WTC11 (cell line): ENCODE data around the gene LRRC74B. TPM values are rescaled to one million over a fixed set of nuclear protein-coding genes. Genes with fewer than 3 reads are reported as not detected.

Source experiments
- ATAC-seq: fragments of 200-7000 bp; cut with Tn5 transposase; 2 replicates; pipeline ENCODE4 v1.10.0; 2021; ENCODE audit warnings: mild to moderate bottlenecking, moderate library complexity
- CTCF ChIA-PET: fragments of 300-600 bp; sonication (Branson Sonifier 250); formaldehyde crosslinking; loops from one replicate; lab custom pipeline; 2021; ENCODE audit warnings: antibody characterized with exemption; lab: Charles Lee
- POLR2A ChIA-PET: fragments of 350-600 bp; sonication (Branson Sonifier 250); formaldehyde crosslinking; loops from one replicate; lab custom pipeline; 2021; ENCODE audit warnings: antibody characterized with exemption; lab: Charles Lee
- DNase-seq: peaks from one replicate; pipeline ENCODE4 v3.0.0; 2021; ENCODE audit warnings: low spot score
- H3K27ac Mint-ChIP-seq: 2 replicates; pipeline ENCODE4 v1.8.0; 2021; ENCODE audit warnings: mixed read lengths
- H3K27me3 Mint-ChIP-seq: 2 replicates; pipeline ENCODE4 v1.8.0; 2021; ENCODE audit warnings: low read depth, mild to moderate bottlenecking, moderate library complexity, mixed read lengths
- H3K36me3 Mint-ChIP-seq: 2 replicates; pipeline ENCODE4 v1.8.0; 2021; ENCODE audit warnings: mixed read lengths
- H3K4me1 Mint-ChIP-seq: 2 replicates; pipeline ENCODE4 v1.8.0; 2022; ENCODE audit warnings: mixed read lengths
- H3K4me3 Mint-ChIP-seq: 2 replicates; pipeline ENCODE4 v1.8.0; 2021; ENCODE audit warnings: mild to moderate bottlenecking, moderate library complexity, mixed read lengths
- H3K9me3 Mint-ChIP-seq: 2 replicates; pipeline ENCODE4 v1.8.0; 2021; ENCODE audit warnings: mixed read lengths
- ARID4B ChIP-seq: sonication (generic); formaldehyde crosslinking; IDR thresholded peaks from 2 replicates; pipeline ENCODE4 v1.8.0; 2023; ENCODE audit warnings: missing genetic modification reagents, mild to moderate bottlenecking, borderline replicate concordance
- ATF2 ChIP-seq: sonication (generic); formaldehyde crosslinking; IDR thresholded peaks from 2 replicates; pipeline ENCODE4 v1.8.1; 2022; ENCODE audit warnings: low read depth, missing genetic modification reagents, borderline replicate concordance
- ATF3 ChIP-seq: sonication (generic); formaldehyde crosslinking; conservative IDR thresholded peaks from 2 replicates; pipeline ENCODE4 v1.8.1; 2022; ENCODE audit warnings: mild to moderate bottlenecking, missing genetic modification reagents
- E2F5 ChIP-seq: sonication (generic); formaldehyde crosslinking; IDR thresholded peaks from 2 replicates; pipeline ENCODE4 v1.8.1; 2022; ENCODE audit warnings: mild to moderate bottlenecking, moderate library complexity, missing genetic modification reagents
- GTF2I ChIP-seq: fragments of 250-450 bp; sonication (Bioruptor Pico); conservative IDR thresholded peaks from 2 replicates; pipeline ENCODE4 v1.4.0; 2021; ENCODE audit warnings: mild to moderate bottlenecking
- HMGXB4 ChIP-seq: sonication (generic); formaldehyde crosslinking; IDR thresholded peaks from 2 replicates; pipeline ENCODE4 v1.8.1; 2023; ENCODE audit warnings: mild to moderate bottlenecking, moderate library complexity, missing genetic modification reagents
- SOX15 ChIP-seq: fragments of 250-450 bp; sonication (Bioruptor Pico); IDR thresholded peaks from 2 replicates; pipeline ENCODE4 v1.9.0; 2021; ENCODE audit warnings: mild to moderate bottlenecking
- TEAD1 ChIP-seq: sonication (generic); formaldehyde crosslinking; IDR thresholded peaks from 2 replicates; pipeline ENCODE4 v1.8.0; 2022; ENCODE audit warnings: mild to moderate bottlenecking, missing genetic modification reagents
- ZNF317 ChIP-seq: sonication (generic); formaldehyde crosslinking; IDR thresholded peaks from 2 replicates; pipeline ENCODE4 v1.8.1; 2023; ENCODE audit warnings: low read depth, mild to moderate bottlenecking, moderate library complexity, missing genetic modification reagents, borderline replicate concordance
- total RNA-seq: library from RNA; stranded (reverse); gene quantifications from 3 replicates; pipeline ENCODE4 v1.2.3, GENCODE V29; 2021
- TF ChIP-seq, protein P1 (sequence below): fragments of 250-450 bp; sonication (Bioruptor Pico); conservative IDR thresholded peaks from 2 replicates; pipeline ENCODE4 v1.9.0; 2021; ENCODE audit warnings: mild to moderate bottlenecking
- TF ChIP-seq, protein P2 (sequence below): sonication (generic); formaldehyde crosslinking; IDR thresholded peaks from 2 replicates; pipeline ENCODE4 v1.8.0; 2022; ENCODE audit warnings: mild to moderate bottlenecking, missing genetic modification reagents
- TF ChIP-seq, protein P3 (sequence below): fragments of 250-450 bp; sonication (Bioruptor Pico); IDR thresholded peaks from 2 replicates; pipeline ENCODE4 v1.9.0; 2021; ENCODE audit warnings: moderate library complexity, mild to moderate bottlenecking, inconsistent platforms, borderline replicate concordance
- TF ChIP-seq, protein P4 (sequence below): sonication (generic); formaldehyde crosslinking; IDR thresholded peaks from 2 replicates; pipeline ENCODE4 v1.8.0; 2023; ENCODE audit warnings: mild to moderate bottlenecking, missing genetic modification reagents

LRRC74B gene
- total RNA-seq, 1 experiment from 2014 or later, result not detected

GRCh38 chr22:21080435-21081137 lies 34.8 kb downstream of the LRRC74B start:
- CTCF ChIA-PET, result no interaction called here
- Mint-ChIP-seq H3K27ac (no peak overlapping the region), H3K4me1 (no peaks in the 10 kb centered on the region), H3K9me3 (peaks cover 4% of the 10 kb centered on the region), H3K4me3 (no peak overlapping the region), H3K27me3 (no peaks in the 10 kb centered on the region), H3K36me3 (no peaks in the 10 kb centered on the region)
- ATAC-seq (no peak), DNase-seq (no peak)
- POLR2A ChIA-PET, result interaction anchor here (0.7 kb wide), 1 partner anchor 14 kb away, joined by 8 read pairs; no protein-coding TSS in a partner anchor
- TF ChIP-seq, protein P1, sequence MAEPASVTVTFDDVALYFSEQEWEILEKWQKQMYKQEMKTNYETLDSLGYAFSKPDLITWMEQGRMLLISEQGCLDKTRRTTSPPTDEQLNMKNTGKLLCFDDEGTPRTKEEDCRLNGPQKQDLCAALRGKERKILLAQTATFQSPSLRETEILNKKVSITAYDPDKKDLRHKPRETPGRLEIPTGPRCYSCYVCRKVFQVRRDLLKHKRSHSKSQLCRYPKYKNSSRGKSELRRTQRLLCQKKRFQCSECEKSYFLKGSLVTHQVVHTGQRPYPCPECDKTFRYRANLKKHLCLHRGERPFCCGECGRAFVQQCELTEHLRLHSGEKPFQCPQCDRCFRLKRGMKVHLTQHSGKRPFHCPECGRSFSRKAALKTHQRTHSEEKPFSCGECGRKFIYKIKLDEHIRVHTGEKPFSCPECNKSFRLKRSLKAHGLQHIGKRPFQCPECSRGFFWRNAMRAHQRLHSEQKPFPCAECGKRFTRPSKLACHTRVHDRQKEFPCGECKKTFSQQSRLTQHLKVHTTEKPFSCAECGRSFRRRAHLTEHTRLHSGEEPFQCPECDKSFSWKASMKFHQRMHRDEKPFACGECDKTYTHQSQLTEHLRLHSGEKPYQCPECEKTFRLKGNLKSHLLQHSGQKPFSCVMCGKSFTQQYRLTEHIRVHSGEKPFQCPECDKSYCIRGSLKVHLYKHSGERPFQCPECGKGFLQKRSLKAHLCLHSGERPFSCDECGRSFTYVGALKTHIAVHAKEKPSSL (CRISPR knock-in tag), result no peak
- TF ChIP-seq, protein P2, sequence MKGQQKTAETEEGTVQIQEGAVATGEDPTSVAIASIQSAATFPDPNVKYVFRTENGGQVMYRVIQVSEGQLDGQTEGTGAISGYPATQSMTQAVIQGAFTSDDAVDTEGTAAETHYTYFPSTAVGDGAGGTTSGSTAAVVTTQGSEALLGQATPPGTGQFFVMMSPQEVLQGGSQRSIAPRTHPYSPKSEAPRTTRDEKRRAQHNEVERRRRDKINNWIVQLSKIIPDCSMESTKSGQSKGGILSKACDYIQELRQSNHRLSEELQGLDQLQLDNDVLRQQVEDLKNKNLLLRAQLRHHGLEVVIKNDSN, result no peak
- TF ChIP-seq ZNF317 (CRISPR knock-in tag) (no peak), E2F5 (CRISPR knock-in tag) (no peak), SOX15 (CRISPR knock-in tag) (no peak)

DNA sequence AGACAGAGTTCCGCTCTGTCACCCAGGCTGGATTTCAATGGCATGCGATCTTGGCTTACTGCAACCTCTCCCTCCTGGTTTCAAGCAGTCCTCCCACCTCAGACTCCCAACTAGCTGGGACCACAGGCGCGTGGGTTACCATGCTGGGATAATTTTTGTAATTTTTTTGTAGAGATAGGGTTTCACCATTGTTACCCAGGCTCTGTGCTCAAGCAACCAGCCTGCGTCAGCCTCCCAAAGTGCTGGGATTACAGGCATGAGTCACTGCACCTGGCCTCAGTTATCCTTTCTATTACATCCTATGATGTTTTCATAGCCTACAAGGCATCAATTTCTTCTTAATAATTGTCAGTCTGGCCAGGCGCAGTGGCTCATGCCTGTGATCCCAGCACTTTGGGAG lies 36.5 kb downstream of the LRRC74B start:
- H3K27ac Mint-ChIP-seq, result no peak overlapping the region
- no peak for ATAC-seq
- DNase-seq, result no peak
- H3K4me3 Mint-ChIP-seq, result no peak overlapping the region
- no peaks in the 10 kb centered on the region for H3K27me3 Mint-ChIP-seq
- peaks cover 4% of the 10 kb centered on the region for H3K9me3 Mint-ChIP-seq
- H3K4me1 Mint-ChIP-seq, result no peaks in the 10 kb centered on the region
- POLR2A ChIA-PET, result no interaction called here
- TF ChIP-seq GTF2I, result no peak
- TF ChIP-seq TEAD1 (CRISPR knock-in tag), result no peak
- TF ChIP-seq, all 79 proteins: peak for 0
- CTCF ChIA-PET, result interaction anchor here (2.2 kb wide), 1 partner anchor 21 kb away, joined by 7 read pairs; no protein-coding TSS in a partner anchor
- H3K36me3 Mint-ChIP-seq, result no peaks in the 10 kb centered on the region

GRCh38 chr22:21087119-21087518 lies 41.4 kb downstream of the LRRC74B start:
- CTCF ChIA-PET, result no interaction called here
- no peaks in the 10 kb centered on the region for H3K4me1 Mint-ChIP-seq
- ATAC-seq, result no peak
- no peaks in the 10 kb centered on the region for H3K27me3 Mint-ChIP-seq
- peaks cover 4% of the 10 kb centered on the region for H3K9me3 Mint-ChIP-seq
- no peak overlapping the region for H3K4me3 Mint-ChIP-seq
- POLR2A ChIA-PET, result no interaction called here
- H3K27ac Mint-ChIP-seq, result no peak overlapping the region
- H3K36me3 Mint-ChIP-seq, result no peaks in the 10 kb centered on the region
- DNase-seq, result no peak
- TF ChIP-seq ATF2 (CRISPR knock-in tag) (no peak), ARID4B (CRISPR knock-in tag) (no peak), ATF3 (CRISPR knock-in tag) (no peak), HMGXB4 (CRISPR knock-in tag) (no peak)
- TF ChIP-seq, protein P3, sequence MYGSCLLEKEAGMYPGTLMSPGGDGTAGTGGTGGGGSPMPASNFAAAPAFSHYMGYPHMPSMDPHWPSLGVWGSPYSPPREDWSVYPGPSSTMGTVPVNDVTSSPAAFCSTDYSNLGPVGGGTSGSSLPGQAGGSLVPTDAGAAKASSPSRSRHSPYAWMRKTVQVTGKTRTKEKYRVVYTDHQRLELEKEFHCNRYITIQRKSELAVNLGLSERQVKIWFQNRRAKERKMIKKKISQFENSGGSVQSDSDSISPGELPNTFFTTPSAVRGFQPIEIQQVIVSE (CRISPR knock-in tag), result no peak
- TF ChIP-seq, protein P4, sequence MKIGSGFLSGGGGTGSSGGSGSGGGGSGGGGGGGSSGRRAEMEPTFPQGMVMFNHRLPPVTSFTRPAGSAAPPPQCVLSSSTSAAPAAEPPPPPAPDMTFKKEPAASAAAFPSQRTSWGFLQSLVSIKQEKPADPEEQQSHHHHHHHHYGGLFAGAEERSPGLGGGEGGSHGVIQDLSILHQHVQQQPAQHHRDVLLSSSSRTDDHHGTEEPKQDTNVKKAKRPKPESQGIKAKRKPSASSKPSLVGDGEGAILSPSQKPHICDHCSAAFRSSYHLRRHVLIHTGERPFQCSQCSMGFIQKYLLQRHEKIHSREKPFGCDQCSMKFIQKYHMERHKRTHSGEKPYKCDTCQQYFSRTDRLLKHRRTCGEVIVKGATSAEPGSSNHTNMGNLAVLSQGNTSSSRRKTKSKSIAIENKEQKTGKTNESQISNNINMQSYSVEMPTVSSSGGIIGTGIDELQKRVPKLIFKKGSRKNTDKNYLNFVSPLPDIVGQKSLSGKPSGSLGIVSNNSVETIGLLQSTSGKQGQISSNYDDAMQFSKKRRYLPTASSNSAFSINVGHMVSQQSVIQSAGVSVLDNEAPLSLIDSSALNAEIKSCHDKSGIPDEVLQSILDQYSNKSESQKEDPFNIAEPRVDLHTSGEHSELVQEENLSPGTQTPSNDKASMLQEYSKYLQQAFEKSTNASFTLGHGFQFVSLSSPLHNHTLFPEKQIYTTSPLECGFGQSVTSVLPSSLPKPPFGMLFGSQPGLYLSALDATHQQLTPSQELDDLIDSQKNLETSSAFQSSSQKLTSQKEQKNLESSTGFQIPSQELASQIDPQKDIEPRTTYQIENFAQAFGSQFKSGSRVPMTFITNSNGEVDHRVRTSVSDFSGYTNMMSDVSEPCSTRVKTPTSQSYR, result no peak
